GM10266 (cell line): ENCODE data around the gene MAGI1.
"Not testable (repeated sequence)": the region's sequence is repeated elsewhere in the genome, so short reads cannot be mapped to it uniquely, and the experiment has no call there.

Experiments used
- DNase-seq: peaks from one replicate; pipeline ENCODE4 v3.0.0; 2012; ENCODE audit errors: extremely low spot score
- CTCF ChIP-seq: IDR thresholded peaks from 2 replicates; pipeline ENCODE4 v1.5.1; 2012; ENCODE audit warnings: mild to moderate bottlenecking, low read depth; ENCODE audit not compliant: control insufficient read depth, insufficient read depth; ENCODE audit errors: missing control alignments

The MAGI1 gene

DNA sequence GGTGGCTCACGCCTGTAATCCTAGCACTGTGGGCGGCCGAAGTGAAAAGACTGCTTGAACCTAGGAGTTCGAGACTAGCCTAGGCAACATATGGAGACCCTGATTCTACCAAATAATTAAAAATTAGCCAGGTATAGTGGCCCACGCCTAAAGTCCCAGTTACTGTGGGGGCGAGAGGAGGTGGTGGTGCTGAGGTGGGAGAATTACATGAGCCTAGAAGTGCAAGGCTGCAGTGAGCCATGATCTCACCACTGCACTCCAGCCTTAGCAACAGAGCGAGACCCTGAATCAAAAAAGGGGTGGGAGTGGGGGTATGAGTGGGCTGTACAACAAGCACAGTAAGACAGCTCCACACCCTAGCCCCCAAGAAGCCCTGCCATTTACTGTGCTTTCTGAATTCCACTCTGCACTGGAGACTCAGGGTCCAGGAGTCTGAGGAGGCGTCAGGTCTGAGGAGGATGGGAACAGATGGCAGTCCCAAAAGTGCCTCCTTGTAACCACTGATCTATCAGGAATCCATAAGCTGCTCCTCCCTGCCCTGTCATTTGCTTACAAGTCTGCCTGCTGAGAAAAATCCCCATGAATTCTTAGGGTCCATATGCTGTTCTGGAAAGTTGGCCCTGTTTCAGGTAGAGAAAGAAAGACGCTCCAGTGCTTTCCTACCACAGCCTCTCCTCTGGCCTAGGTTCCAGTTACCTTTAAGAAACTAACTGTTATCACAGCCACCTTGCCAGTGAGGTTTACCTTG, 171.1 kb downstream of the MAGI1 start:
- no peak for DNase-seq
- no peak for TF ChIP-seq CTCF

DNA sequence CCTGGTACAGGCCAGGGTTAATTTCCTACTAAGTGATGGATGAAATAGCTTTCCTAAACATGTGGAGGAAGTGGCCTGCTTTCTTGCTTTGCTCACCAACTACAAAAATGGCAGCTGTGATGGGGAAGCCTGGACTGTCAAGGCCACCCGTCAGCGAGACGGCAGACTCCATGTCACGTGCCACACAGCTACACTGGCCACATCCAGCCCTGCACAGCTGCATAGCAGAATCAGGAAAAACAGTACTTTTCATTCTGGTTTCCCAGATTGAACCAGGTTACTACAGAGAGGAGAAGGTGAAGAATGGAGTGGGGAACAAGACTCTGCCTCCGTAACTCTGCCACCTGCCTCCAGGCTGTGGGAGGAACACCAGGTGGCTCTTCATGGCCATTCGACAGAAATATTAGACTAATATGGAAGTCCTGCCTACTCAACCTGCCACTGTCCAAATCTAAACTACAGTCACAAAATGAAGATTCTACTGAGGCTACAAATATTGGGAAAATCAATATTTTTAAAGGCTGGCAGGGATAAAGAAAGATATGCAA, 174.3 kb downstream of the MAGI1 start:
- no peak for TF ChIP-seq CTCF
- DNase-seq: no peak

DNA sequence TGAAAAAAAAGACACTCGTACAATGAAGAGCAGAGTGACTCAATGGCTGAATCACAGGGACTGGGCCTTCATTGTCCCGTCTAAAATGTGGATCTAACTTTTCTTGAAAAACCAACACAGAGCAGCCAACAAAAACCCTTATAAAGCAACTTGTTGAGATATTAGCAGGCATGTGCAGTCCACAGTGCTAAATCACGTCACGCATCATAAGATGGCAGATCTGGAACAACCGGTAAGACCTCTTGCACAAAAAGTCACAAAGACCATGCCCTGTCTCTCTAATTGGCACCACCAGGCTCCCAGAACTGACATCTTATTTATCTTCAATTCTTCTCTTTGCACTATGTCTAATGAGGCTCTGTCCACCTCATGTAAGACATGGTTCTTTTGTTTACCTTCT, 177.0 kb downstream of the MAGI1 start:
- DNase-seq: no peak
- no peak for TF ChIP-seq CTCF

DNA sequence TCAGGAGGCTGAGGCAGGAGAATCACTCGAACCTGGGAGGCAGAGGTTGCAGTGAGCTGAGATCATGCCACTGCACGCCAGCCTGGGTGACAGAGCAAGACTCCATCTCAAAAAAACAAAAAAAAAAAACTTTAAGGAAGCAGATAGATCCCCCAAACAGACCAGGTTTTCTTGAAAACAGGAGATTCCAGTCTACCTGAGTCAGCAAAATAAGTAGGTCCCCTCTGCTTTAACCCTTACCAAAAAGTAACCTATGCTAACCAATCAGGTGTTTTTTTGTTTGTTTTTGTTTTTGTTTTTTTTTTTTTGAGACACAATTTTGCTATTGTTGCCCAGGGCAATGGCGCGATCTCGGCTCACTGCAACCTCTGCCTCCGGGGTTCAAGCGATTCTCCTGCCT, 179.1 kb downstream of the MAGI1 start:
- DNase-seq: not testable (repeated sequence)

- no peak for DNase-seq
- no peak for TF ChIP-seq CTCF
Measured at GRCh38 chr3:65858749-65859148, 180.0 kb downstream of the MAGI1 start.

DNA sequence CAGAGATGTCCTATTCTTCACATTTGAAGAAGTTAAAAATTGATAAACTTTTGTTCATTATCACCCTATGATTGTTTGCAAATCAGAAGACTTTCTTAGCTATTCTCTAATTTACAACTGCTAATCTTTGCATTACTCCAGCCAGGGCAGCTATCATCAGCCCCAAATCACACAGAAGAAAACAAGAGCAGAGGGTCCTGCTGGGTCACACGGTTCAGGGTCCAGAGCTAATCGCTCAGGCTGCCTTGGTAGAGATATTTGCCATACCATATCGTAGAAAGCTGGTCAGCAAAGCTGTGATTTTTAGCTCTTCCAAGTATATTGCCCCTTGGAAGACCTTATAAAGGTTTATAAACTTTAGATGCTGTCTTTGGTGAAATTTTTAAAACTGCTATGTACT, 181.4 kb downstream of the MAGI1 start:
- DNase-seq: no peak
- no peak for TF ChIP-seq CTCF

GRCh38 chr3:65856907-65857306, 181.8 kb downstream of the MAGI1 start:
- no peak for TF ChIP-seq CTCF
- no peak for DNase-seq

GRCh38 chr3:65855370-65856100, 183.2 kb downstream of the MAGI1 start:
- no peak for DNase-seq

More at GRCh38 chr3:65855370-65856100, 183.2 kb downstream of the MAGI1 start:
- TF ChIP-seq CTCF: no peak
